Measurements from ENCODE around the gene SETD7.
A peak's percentile ranks its signal among the peaks of the same experiment; 100 is the strongest.

Gene SETD7

GRCh38 chr4:139514382-139515059, 41.5 kb downstream of the SETD7 start:
- DNase-seq = no peak

- DNase-seq = peak in 26 of 56 donors; percentile 8 to 84 (median 32)
These were observed 44.7 kb downstream of the SETD7 start for GRCh38 chr4:139511320-139511719.

GRCh38 chr4:139509727-139510410, 46.1 kb downstream of the SETD7 start:
- peak in 14 of 56 donors; percentile 3 to 42 (median 10) for DNase-seq

GRCh38 chr4:139508581-139509237, 47.3 kb downstream of the SETD7 start:
- no peak for DNase-seq

- no peak for DNase-seq
These were observed 49.2 kb downstream of the SETD7 start for GRCh38 chr4:139506774-139507173.

- DNase-seq = no peak
These were observed 52.3 kb downstream of the SETD7 start for GRCh38 chr4:139503622-139504166.

- peak in 2 of 56 donors; percentile 5 to 10 for DNase-seq
These were observed 53.8 kb downstream of the SETD7 start for GRCh38 chr4:139501927-139502899.

- no peak for DNase-seq
These were observed 54.5 kb downstream of the SETD7 start for GRCh38 chr4:139501527-139501926.

GRCh38 chr4:139501117-139501516, 54.9 kb downstream of the SETD7 start:
- no peak for DNase-seq

- DNase-seq = no peak
These were observed 56.8 kb downstream of the SETD7 start for GRCh38 chr4:139499186-139499585.

GRCh38 chr4:139493176-139493575, 62.8 kb downstream of the SETD7 start:
- no peak for DNase-seq

- no peak for DNase-seq
These were observed 63.6 kb downstream of the SETD7 start for GRCh38 chr4:139492429-139492828.

GRCh38 chr4:139489638-139490037, 66.4 kb downstream of the SETD7 start:
- DNase-seq = no peak

- DNase-seq = no peak
These were observed 67.6 kb downstream of the SETD7 start for GRCh38 chr4:139488442-139488841.

- DNase-seq = no peak
These were observed 71.2 kb downstream of the SETD7 start for GRCh38 chr4:139484783-139485311.

GRCh38 chr4:139483000-139483399, 73.0 kb downstream of the SETD7 start:
- peak in 1 of 56 donors; percentile 2 for DNase-seq

- no peak for DNase-seq
These were observed 74.6 kb downstream of the SETD7 start for GRCh38 chr4:139481465-139481864.

- no peak for DNase-seq
These were observed 79.7 kb downstream of the SETD7 start for GRCh38 chr4:139476363-139476762.

GRCh38 chr4:139472852-139473251, 83.2 kb downstream of the SETD7 start:
- no peak for DNase-seq

GRCh38 chr4:139470997-139471665, 84.9 kb downstream of the SETD7 start:
- DNase-seq = no peak
